ENCODE measurements around the gene XCL1. TPM values are rescaled to one million over a fixed set of nuclear protein-coding genes. Genes with fewer than 3 reads are reported as not detected.

XCL1 gene
- total RNA-seq, 1 donor from 2014 or later: 16.4 TPM

DNA sequence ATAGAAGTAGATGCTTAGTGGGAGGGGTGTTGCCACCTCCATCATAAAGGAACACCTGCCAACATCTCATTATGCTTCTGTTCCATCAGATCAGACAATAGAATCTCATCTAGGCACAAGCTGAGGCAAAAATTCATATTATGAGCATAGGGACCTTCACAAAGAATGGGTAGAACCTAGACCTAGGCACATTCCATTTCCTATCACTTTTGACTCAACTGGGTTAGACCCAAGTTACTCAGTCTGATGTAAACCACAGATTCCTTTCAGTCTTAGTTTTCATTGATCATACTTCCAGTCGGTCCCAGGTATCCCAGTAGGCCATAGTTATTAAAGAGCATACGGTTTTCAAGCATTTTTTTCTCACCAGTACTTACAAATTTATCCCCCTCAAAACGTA is 21.7 kb downstream of the XCL1 start:
- Mint-ChIP-seq H3K27ac (no peak overlapping the region), H3K9me3 (no peaks in the 10 kb centered on the region), H3K27me3 (ENCODE audit: insufficient read depth) (peaks cover 8% of the 10 kb centered on the region), H3K4me1 (ENCODE audit: low read depth) (no peaks in the 10 kb centered on the region), H3K4me3 (no peak overlapping the region), H3K36me3 (ENCODE audit: low read depth) (no peaks in the 10 kb centered on the region)
- no peak for DNase-seq (ENCODE audit: low spot score)
- intact Hi-C loops (cut with micrococcal nuclease): no loop called here

- H3K4me3 Mint-ChIP-seq: no peak overlapping the region
- H3K4me1 Mint-ChIP-seq (ENCODE audit: low read depth): no peaks in the 10 kb centered on the region
- no peaks in the 10 kb centered on the region for H3K36me3 Mint-ChIP-seq (ENCODE audit: low read depth)
- intact Hi-C loops (cut with micrococcal nuclease): no loop called here
- no peaks in the 10 kb centered on the region for H3K9me3 Mint-ChIP-seq
- no peak for DNase-seq (ENCODE audit: low spot score)
- H3K27ac Mint-ChIP-seq: no peak overlapping the region
- H3K27me3 Mint-ChIP-seq (ENCODE audit: insufficient read depth): peaks cover 8% of the 10 kb centered on the region
These were observed 22.5 kb downstream of the XCL1 start for GRCh38 chr1:168598892-168599291.

DNA sequence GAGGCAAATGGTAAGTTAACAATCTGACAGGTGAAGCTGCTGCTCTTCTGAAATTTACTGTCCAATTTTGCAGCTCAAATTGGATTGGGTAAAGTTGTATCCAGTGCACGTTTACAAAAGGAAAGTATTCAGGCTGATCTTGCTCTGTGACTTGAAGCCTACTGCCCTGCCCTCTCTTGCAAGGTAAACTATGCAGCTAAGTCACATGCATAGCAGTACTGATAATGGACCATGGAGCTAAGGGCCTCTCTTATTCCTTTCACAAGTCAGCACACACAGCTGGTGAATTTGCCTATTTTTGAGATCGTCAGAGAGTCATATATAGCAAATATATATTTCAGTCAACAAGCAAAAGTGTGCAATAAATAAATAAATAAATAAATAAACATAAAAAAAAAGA is 23.2 kb downstream of the XCL1 start:
- Mint-ChIP-seq H3K4me1 (ENCODE audit: low read depth) (no peaks in the 10 kb centered on the region), H3K27ac (no peak overlapping the region), H3K4me3 (no peak overlapping the region), H3K27me3 (ENCODE audit: insufficient read depth) (peaks cover 8% of the 10 kb centered on the region), H3K36me3 (ENCODE audit: low read depth) (no peaks in the 10 kb centered on the region), H3K9me3 (no peaks in the 10 kb centered on the region)
- DNase-seq (ENCODE audit: low spot score): no peak
- intact Hi-C loops (cut with micrococcal nuclease): loop anchor here (10.0 kb wide), 1 partner anchor 535 kb away; no protein-coding TSS in a partner anchor

GRCh38 chr1:168601051-168601450 is 24.6 kb downstream of the XCL1 start:
- intact Hi-C loops (cut with micrococcal nuclease): loop anchor here (10.0 kb wide), 1 partner anchor 534 kb away; no protein-coding TSS in a partner anchor
- no peak overlapping the region for H3K4me3 Mint-ChIP-seq
- peaks cover 13% of the 10 kb centered on the region for H3K27me3 Mint-ChIP-seq (ENCODE audit: insufficient read depth)
- no peaks in the 10 kb centered on the region for H3K36me3 Mint-ChIP-seq (ENCODE audit: low read depth)
- H3K4me1 Mint-ChIP-seq (ENCODE audit: low read depth): no peaks in the 10 kb centered on the region
- no peak overlapping the region for H3K27ac Mint-ChIP-seq
- DNase-seq (ENCODE audit: low spot score): no peak
- H3K9me3 Mint-ChIP-seq: no peaks in the 10 kb centered on the region

GRCh38 chr1:168603501-168604110 is 27.2 kb downstream of the XCL1 start:
- peaks cover 13% of the 10 kb centered on the region for H3K27me3 Mint-ChIP-seq (ENCODE audit: insufficient read depth)
- peak; percentile 41 for DNase-seq (ENCODE audit: low spot score)
- H3K36me3 Mint-ChIP-seq (ENCODE audit: low read depth): no peaks in the 10 kb centered on the region
- no peaks in the 10 kb centered on the region for H3K4me1 Mint-ChIP-seq (ENCODE audit: low read depth)
- intact Hi-C loops (cut with micrococcal nuclease): loop anchor here (1.0 to 10.0 kb wide), 5 partner anchors 164 to 1109 kb away; no protein-coding TSS in a partner anchor
- no peak overlapping the region for H3K4me3 Mint-ChIP-seq
- H3K9me3 Mint-ChIP-seq: no peaks in the 10 kb centered on the region
- no peak overlapping the region for H3K27ac Mint-ChIP-seq

GRCh38 chr1:168605443-168605842 is 29.0 kb downstream of the XCL1 start:
- Mint-ChIP-seq H3K9me3 (no peaks in the 10 kb centered on the region), H3K27me3 (ENCODE audit: insufficient read depth) (peaks cover 15% of the 10 kb centered on the region), H3K4me3 (no peak overlapping the region), H3K36me3 (ENCODE audit: low read depth) (no peaks in the 10 kb centered on the region), H3K4me1 (ENCODE audit: low read depth) (no peaks in the 10 kb centered on the region), H3K27ac (no peak overlapping the region)
- DNase-seq (ENCODE audit: low spot score): no peak
- intact Hi-C loops (cut with micrococcal nuclease): loop anchor here (10.0 kb wide), 1 partner anchor 529 kb away; no protein-coding TSS in a partner anchor

- H3K27ac Mint-ChIP-seq: no peak overlapping the region
- H3K27me3 Mint-ChIP-seq (ENCODE audit: insufficient read depth): peaks cover 13% of the 10 kb centered on the region
- no peak for DNase-seq (ENCODE audit: low spot score)
- intact Hi-C loops (cut with micrococcal nuclease): loop anchor here (10.0 kb wide), 1 partner anchor 529 kb away; no protein-coding TSS in a partner anchor
- no peaks in the 10 kb centered on the region for H3K9me3 Mint-ChIP-seq
- H3K36me3 Mint-ChIP-seq (ENCODE audit: low read depth): no peaks in the 10 kb centered on the region
- no peaks in the 10 kb centered on the region for H3K4me1 Mint-ChIP-seq (ENCODE audit: low read depth)
- no peak overlapping the region for H3K4me3 Mint-ChIP-seq
These were observed 29.7 kb downstream of the XCL1 start for GRCh38 chr1:168606096-168606495.

GRCh38 chr1:168607872-168608428 is 31.5 kb downstream of the XCL1 start:
- no peaks in the 10 kb centered on the region for H3K9me3 Mint-ChIP-seq
- H3K27ac Mint-ChIP-seq: no peak overlapping the region
- no peaks in the 10 kb centered on the region for H3K4me1 Mint-ChIP-seq (ENCODE audit: low read depth)
- intact Hi-C loops (cut with micrococcal nuclease): loop anchor here (10.0 kb wide), 1 partner anchor 527 kb away; no protein-coding TSS in a partner anchor
- H3K27me3 Mint-ChIP-seq (ENCODE audit: insufficient read depth): peaks cover 10% of the 10 kb centered on the region
- no peak for DNase-seq (ENCODE audit: low spot score)
- no peak overlapping the region for H3K4me3 Mint-ChIP-seq
- H3K36me3 Mint-ChIP-seq (ENCODE audit: low read depth): no peaks in the 10 kb centered on the region

- H3K4me1 Mint-ChIP-seq (ENCODE audit: low read depth): no peaks in the 10 kb centered on the region
- H3K9me3 Mint-ChIP-seq: no peaks in the 10 kb centered on the region
- intact Hi-C loops (cut with micrococcal nuclease): loop anchor here (10.0 kb wide), 1 partner anchor 526 kb away; no protein-coding TSS in a partner anchor
- no peak for DNase-seq (ENCODE audit: low spot score)
- no peak overlapping the region for H3K4me3 Mint-ChIP-seq
- H3K27ac Mint-ChIP-seq: no peak overlapping the region
- peaks cover 17% of the 10 kb centered on the region for H3K27me3 Mint-ChIP-seq (ENCODE audit: insufficient read depth)
- no peaks in the 10 kb centered on the region for H3K36me3 Mint-ChIP-seq (ENCODE audit: low read depth)
These were observed 32.7 kb downstream of the XCL1 start for GRCh38 chr1:168608796-168609715.

- H3K27ac Mint-ChIP-seq: no peak overlapping the region
These were observed 33.5 kb downstream of the XCL1 start for GRCh38 chr1:168609741-168610510.

GRCh38 chr1:168613038-168613451 is 36.6 kb downstream of the XCL1 start:
- H3K4me1 Mint-ChIP-seq (ENCODE audit: low read depth): no peaks in the 10 kb centered on the region
- no peaks in the 10 kb centered on the region for H3K9me3 Mint-ChIP-seq
- intact Hi-C loops (cut with micrococcal nuclease): no loop called here
- H3K4me3 Mint-ChIP-seq: no peak overlapping the region
- H3K27ac Mint-ChIP-seq: no peak overlapping the region
- no peak for DNase-seq (ENCODE audit: low spot score)
- no peaks in the 10 kb centered on the region for H3K36me3 Mint-ChIP-seq (ENCODE audit: low read depth)
- H3K27me3 Mint-ChIP-seq (ENCODE audit: insufficient read depth): peaks cover 15% of the 10 kb centered on the region

More at GRCh38 chr1:168609741-168610510, 33.5 kb downstream of the XCL1 start:
- no peaks in the 10 kb centered on the region for H3K4me1 Mint-ChIP-seq (ENCODE audit: low read depth)
- H3K9me3 Mint-ChIP-seq: no peaks in the 10 kb centered on the region
- peaks cover 17% of the 10 kb centered on the region for H3K27me3 Mint-ChIP-seq (ENCODE audit: insufficient read depth)
- intact Hi-C loops (cut with micrococcal nuclease): loop anchor here (10.0 kb wide), 1 partner anchor 525 kb away; no protein-coding TSS in a partner anchor
- H3K4me3 Mint-ChIP-seq: no peak overlapping the region
- no peak for DNase-seq (ENCODE audit: low spot score)
- no peaks in the 10 kb centered on the region for H3K36me3 Mint-ChIP-seq (ENCODE audit: low read depth)

DNA sequence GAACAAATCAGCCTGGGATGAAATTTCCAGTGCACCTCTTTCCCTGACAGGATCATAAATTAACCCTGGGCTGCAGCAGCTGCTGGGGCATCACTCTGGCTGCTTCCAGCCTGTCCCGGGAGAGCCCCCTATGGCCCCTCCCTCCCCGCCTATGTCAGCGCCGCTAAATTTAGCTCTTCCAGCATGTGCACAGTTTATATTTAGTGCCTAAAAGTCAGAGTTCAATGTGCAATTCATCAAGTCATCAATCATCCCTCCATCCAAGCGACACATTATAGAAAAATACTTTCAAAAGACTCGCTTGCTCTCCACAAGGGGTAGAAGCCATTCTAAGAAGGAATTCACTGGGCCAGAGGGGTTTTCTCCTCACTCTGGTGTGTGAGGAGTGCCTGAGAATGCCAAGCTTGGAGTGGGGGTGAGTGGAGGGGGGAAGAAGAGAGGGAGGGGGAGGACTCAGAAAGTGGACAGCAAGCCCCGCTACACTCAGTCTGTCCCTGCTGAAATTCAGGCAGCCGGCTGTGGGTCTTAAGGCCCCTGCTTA is 37.4 kb downstream of the XCL1 start:
- DNase-seq (ENCODE audit: low spot score): no peak
- no peaks in the 10 kb centered on the region for H3K4me1 Mint-ChIP-seq (ENCODE audit: low read depth)
- no peaks in the 10 kb centered on the region for H3K36me3 Mint-ChIP-seq (ENCODE audit: low read depth)
- intact Hi-C loops (cut with micrococcal nuclease): no loop called here
- no peak overlapping the region for H3K27ac Mint-ChIP-seq
- no peak overlapping the region for H3K4me3 Mint-ChIP-seq
- no peaks in the 10 kb centered on the region for H3K9me3 Mint-ChIP-seq
- peaks cover 19% of the 10 kb centered on the region for H3K27me3 Mint-ChIP-seq (ENCODE audit: insufficient read depth)
